ENCODE results near the gene ZFHX2.
"Not testable (repeated sequence)": the region's sequence is repeated elsewhere in the genome, so short reads cannot be mapped to it uniquely, and the experiment has no call there.

Gene ZFHX2

DNA sequence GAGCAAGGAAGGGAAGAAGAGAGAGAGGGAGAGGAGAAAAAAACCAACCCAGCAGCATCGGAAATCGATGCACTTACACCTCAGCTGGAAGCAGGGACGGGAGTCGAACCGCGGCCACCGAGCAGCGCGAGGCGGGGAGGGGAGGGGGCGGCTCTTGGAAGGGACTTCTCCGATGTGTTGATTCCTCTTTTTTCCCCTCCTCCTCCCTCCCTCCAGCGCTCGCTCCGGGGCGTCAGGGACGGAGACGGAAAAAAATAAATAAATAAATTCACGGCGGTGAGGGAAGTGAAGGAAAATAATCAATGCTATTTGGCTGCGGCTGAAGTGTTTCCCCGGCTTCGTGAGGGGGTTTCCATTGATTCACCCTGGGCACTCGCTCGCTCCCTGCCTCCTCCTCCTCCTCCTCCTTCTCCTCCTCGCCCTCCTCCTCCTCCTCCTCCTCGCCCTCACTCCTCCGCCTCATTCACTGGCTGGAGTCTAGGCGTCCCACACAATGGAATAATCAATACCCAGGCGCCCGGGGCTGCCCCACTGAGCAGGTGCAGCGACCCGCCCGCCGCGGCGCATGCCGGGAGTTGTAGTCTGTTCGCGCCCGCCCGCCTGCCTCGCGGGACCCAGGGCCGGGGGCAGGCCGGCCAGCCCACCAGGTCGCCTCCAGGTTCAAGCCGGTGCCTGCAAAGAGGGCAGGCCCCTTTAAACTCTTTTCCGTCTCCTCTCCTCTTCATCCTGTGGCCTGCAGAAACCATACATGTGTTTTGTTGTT, at the start of gene ZFHX2:
Gene ZFHX2 (minus strand): TSS at position 500 of the 763 bp plus-strand sequence. CDS start 16,440 bp downstream, outside the sequence.
- TF ChIP-seq, protein P1, sequence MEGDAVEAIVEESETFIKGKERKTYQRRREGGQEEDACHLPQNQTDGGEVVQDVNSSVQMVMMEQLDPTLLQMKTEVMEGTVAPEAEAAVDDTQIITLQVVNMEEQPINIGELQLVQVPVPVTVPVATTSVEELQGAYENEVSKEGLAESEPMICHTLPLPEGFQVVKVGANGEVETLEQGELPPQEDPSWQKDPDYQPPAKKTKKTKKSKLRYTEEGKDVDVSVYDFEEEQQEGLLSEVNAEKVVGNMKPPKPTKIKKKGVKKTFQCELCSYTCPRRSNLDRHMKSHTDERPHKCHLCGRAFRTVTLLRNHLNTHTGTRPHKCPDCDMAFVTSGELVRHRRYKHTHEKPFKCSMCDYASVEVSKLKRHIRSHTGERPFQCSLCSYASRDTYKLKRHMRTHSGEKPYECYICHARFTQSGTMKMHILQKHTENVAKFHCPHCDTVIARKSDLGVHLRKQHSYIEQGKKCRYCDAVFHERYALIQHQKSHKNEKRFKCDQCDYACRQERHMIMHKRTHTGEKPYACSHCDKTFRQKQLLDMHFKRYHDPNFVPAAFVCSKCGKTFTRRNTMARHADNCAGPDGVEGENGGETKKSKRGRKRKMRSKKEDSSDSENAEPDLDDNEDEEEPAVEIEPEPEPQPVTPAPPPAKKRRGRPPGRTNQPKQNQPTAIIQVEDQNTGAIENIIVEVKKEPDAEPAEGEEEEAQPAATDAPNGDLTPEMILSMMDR (IDR thresholded peaks at IDR 0.05; ENCODE audit: low read length), result no peak
- TF ChIP-seq EZH2 (IDR thresholded peaks at IDR 0.05; ENCODE audit: borderline replicate concordance, low read length), result no peak
- H3K9me3 ChIP-seq (ENCODE audit: low read length), result no peaks in the 10 kb centered on the region
- no peaks in the 10 kb centered on the region; the same call in 1 of the 2 replicates for H3K27me3 ChIP-seq (ENCODE audit: insufficient read depth, low read length)

DNA sequence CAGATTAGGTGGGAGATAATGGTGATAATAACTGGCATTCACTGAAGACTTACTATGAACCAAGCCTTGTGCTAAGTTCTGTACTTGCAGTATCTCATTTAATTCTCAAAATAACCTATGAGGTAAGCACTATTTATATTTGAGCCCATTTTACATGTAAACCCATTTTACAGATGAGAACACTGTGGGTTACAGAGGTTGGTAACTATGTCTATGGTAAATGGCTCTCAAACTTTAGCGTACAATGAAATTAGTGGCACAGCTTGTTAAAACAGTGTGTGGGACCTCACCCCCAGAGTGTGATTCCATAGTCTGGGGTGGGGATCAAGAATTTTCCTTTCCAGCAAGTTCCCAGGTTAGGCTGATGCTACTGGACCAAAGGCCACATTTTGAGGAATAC, 49.2 kb upstream of the ZFHX2 start:
- no peak overlapping the region for H3K27ac ChIP-seq (ENCODE audit: low read depth, low read length, poor library complexity, severe bottlenecking)
- no peaks in the 10 kb centered on the region for H3K9me3 ChIP-seq (ENCODE audit: low read length)
- no peaks in the 10 kb centered on the region for H3K79me2 ChIP-seq (ENCODE audit: insufficient read depth, low read length)
- H3K4me3 ChIP-seq (ENCODE audit: low read depth, low read length, poor library complexity, severe bottlenecking), result no peak overlapping the region
- H3K4me1 ChIP-seq (ENCODE audit: insufficient read depth, low read length, severe bottlenecking), result no peaks in the 10 kb centered on the region
- H4K20me1 ChIP-seq (ENCODE audit: insufficient read depth, low read length), result no peaks in the 10 kb centered on the region
- no peaks in the 10 kb centered on the region for H3F3A ChIP-seq (ENCODE audit: insufficient read depth, low read length)
- H3K4me2 ChIP-seq (ENCODE audit: low read length), result no peak overlapping the region
- H3K27me3 ChIP-seq (ENCODE audit: insufficient read depth, low read length), result no peaks in the 10 kb centered on the region
- TF ChIP-seq, protein P1 (IDR thresholded peaks at IDR 0.05; ENCODE audit: low read length), result no peak
- TF ChIP-seq EZH2 (IDR thresholded peaks at IDR 0.05; ENCODE audit: borderline replicate concordance, low read length), result no peak
- no peaks in the 10 kb centered on the region for H3K36me3 ChIP-seq (ENCODE audit: insufficient read depth, low read length)
- H3K9me2 ChIP-seq (ENCODE audit: low read depth, low read length), result no peaks in the 10 kb centered on the region
- H3K9ac ChIP-seq (ENCODE audit: low read length), result no peak overlapping the region
- H2AFZ ChIP-seq (ENCODE audit: low read length), result no peak overlapping the region

More for the DNA sequence above, at the start of gene ZFHX2:
- Histone ChIP-seq H3K27ac (ENCODE audit: low read depth, low read length, poor library complexity, severe bottlenecking) (peak within 1 kb of the TSS; percentile 4), H3K4me1 (ENCODE audit: insufficient read depth, low read length, severe bottlenecking) (peaks cover 22% of the 10 kb centered on the region), H4K20me1 (ENCODE audit: insufficient read depth, low read length) (no peaks in the 10 kb centered on the region), H3K9me2 (ENCODE audit: low read depth, low read length) (no peaks in the 10 kb centered on the region), H3K9ac (ENCODE audit: low read length) (peak within 1 kb of the TSS; percentile 52), H3K4me2 (ENCODE audit: low read length) (peak within 1 kb of the TSS; percentile 87), H2AFZ (ENCODE audit: low read length) (no peak within 1 kb of the TSS; the same call in 1 of the 2 replicates), H3K79me2 (ENCODE audit: insufficient read depth, low read length) (no peaks in the 10 kb centered on the region), H3F3A (ENCODE audit: insufficient read depth, low read length) (no peaks in the 10 kb centered on the region), H3K4me3 (ENCODE audit: low read depth, low read length, poor library complexity, severe bottlenecking) (peak within 1 kb of the TSS; percentile 66), H3K36me3 (ENCODE audit: insufficient read depth, low read length) (no peaks in the 10 kb centered on the region)

DNA sequence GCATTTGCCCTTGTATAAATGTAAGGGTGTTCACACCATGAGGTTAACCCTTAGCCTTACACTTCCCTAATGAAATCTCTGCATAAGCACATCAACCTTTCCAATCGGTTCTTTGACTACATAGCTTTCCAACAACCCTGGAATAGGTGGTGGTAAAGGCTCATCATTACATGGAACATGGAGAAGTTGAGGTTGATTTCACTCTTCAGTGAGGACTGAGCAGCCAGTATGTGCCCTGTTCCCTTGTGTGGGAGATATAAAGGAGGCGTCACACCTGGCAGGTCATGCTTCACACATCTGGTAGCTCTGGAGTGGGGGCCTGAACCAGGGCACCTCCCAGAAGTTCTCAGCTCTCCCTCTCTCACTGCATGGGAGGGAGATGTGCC, 48.8 kb upstream of the ZFHX2 start:
- H3K4me1 ChIP-seq (ENCODE audit: insufficient read depth, low read length, severe bottlenecking), result no peaks in the 10 kb centered on the region
- H3K4me2 ChIP-seq (ENCODE audit: low read length), result no peak overlapping the region
- H3K4me3 ChIP-seq (ENCODE audit: low read depth, low read length, poor library complexity, severe bottlenecking), result no peak overlapping the region
- no peaks in the 10 kb centered on the region for H3K36me3 ChIP-seq (ENCODE audit: insufficient read depth, low read length)
- no peaks in the 10 kb centered on the region for H3K9me3 ChIP-seq (ENCODE audit: low read length)
- no peaks in the 10 kb centered on the region for H3F3A ChIP-seq (ENCODE audit: insufficient read depth, low read length)
- H3K27ac ChIP-seq (ENCODE audit: low read depth, low read length, poor library complexity, severe bottlenecking), result no peak overlapping the region
- no peak overlapping the region for H3K9ac ChIP-seq (ENCODE audit: low read length)
- TF ChIP-seq, protein P1 (IDR thresholded peaks at IDR 0.05; ENCODE audit: low read length), result no peak
- no peak for TF ChIP-seq EZH2 (IDR thresholded peaks at IDR 0.05; ENCODE audit: borderline replicate concordance, low read length)
- H4K20me1 ChIP-seq (ENCODE audit: insufficient read depth, low read length), result no peaks in the 10 kb centered on the region
- H2AFZ ChIP-seq (ENCODE audit: low read length), result no peak overlapping the region
- H3K27me3 ChIP-seq (ENCODE audit: insufficient read depth, low read length), result no peaks in the 10 kb centered on the region
- H3K9me2 ChIP-seq (ENCODE audit: low read depth, low read length), result no peaks in the 10 kb centered on the region
- no peaks in the 10 kb centered on the region for H3K79me2 ChIP-seq (ENCODE audit: insufficient read depth, low read length)

DNA sequence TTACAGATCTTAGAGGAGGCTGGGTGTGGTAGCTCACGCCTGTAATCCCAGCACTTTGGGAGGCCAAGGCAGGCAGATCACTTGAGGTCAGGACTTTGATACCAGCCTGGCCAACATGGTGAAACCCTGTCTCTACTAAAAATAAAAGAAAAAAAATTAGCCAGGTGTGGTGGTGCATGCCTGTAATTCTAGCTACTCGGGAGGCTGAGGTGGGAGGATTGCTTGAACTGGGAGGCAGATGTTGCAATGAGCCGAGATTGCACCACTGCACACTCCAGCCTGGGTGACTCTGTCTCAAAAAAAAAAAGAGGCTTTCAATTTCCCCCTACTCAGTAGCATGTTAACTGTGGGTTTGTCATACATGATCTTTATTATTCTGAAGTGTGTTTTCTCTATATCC, 42.6 kb upstream of the ZFHX2 start:
- H3K27me3 ChIP-seq (ENCODE audit: insufficient read depth, low read length); H3F3A ChIP-seq (ENCODE audit: insufficient read depth, low read length); H3K9me3 ChIP-seq (ENCODE audit: low read length); H3K27ac ChIP-seq (ENCODE audit: low read depth, low read length, poor library complexity, severe bottlenecking); H2AFZ ChIP-seq (ENCODE audit: low read length); H3K36me3 ChIP-seq (ENCODE audit: insufficient read depth, low read length); H3K4me3 ChIP-seq (ENCODE audit: low read depth, low read length, poor library complexity, severe bottlenecking); H3K9me2 ChIP-seq (ENCODE audit: low read depth, low read length); H3K4me1 ChIP-seq (ENCODE audit: insufficient read depth, low read length, severe bottlenecking); H3K4me2 ChIP-seq (ENCODE audit: low read length); H3K9ac ChIP-seq (ENCODE audit: low read length); H3K79me2 ChIP-seq (ENCODE audit: insufficient read depth, low read length); H4K20me1 ChIP-seq (ENCODE audit: insufficient read depth, low read length): not testable (repeated sequence)
